ENCODE results near the gene BIRC6. TPM values are rescaled to one million over a fixed set of nuclear protein-coding genes. Genes with fewer than 3 reads are reported as not detected.

The BIRC6 gene
- total RNA-seq, 2 experiments from 2014 or later, result 81.2 to 125 TPM

GRCh38 chr2:32478889-32479620 lies 122.2 kb downstream of the BIRC6 start:
- Histone ChIP-seq H3K4me3 (ENCODE audit: low read depth, low read length, poor library complexity, severe bottlenecking) (no peak overlapping the region), H3K4me2 (ENCODE audit: low read length) (no peak overlapping the region), H2AFZ (ENCODE audit: low read length) (no peak overlapping the region), H3K9me3 (ENCODE audit: low read length) (no peaks in the 10 kb centered on the region), H3K36me3 (ENCODE audit: insufficient read depth, low read length) (peaks cover 96% of the 10 kb centered on the region), H3K27ac (ENCODE audit: low read depth, low read length, poor library complexity, severe bottlenecking) (no peak overlapping the region), H3K9me2 (ENCODE audit: insufficient read depth, low read length) (no peaks in the 10 kb centered on the region), H4K20me1 (ENCODE audit: insufficient read depth, low read length) (no peaks in the 10 kb centered on the region), H3K79me2 (ENCODE audit: insufficient read depth, low read depth, low read length) (no peaks in the 10 kb centered on the region), H3K4me1 (ENCODE audit: insufficient read depth, low read length, poor library complexity, severe bottlenecking) (no peaks in the 10 kb centered on the region)
- POLR2A ChIA-PET, result interaction anchor here (0.6 kb wide), 1 partner anchor 199 kb away, joined by 3 read pairs; no protein-coding TSS in a partner anchor
- DNase-seq (ENCODE audit: low spot score), result no peak
- no peak for TF ChIP-seq EZH2phosphoT487 (IDR thresholded peaks at IDR 0.05; ENCODE audit: borderline replicate concordance, low read depth, low read length)
- intact Hi-C loops (cut with micrococcal nuclease; ENCODE audit: unreplicated experiment), result no loop called here
- no TSS peak for BruUV-seq (replicated peaks)
- CTCF ChIA-PET (ENCODE audit: unreplicated experiment), result no interaction called here

- Histone ChIP-seq H3K27ac (ENCODE audit: low read depth, low read length, poor library complexity, severe bottlenecking) (no peak overlapping the region), H4K20me1 (ENCODE audit: insufficient read depth, low read length) (no peaks in the 10 kb centered on the region), H3K9me3 (ENCODE audit: low read length) (no peaks in the 10 kb centered on the region), H3K79me2 (ENCODE audit: insufficient read depth, low read depth, low read length) (no peaks in the 10 kb centered on the region), H3K4me1 (ENCODE audit: insufficient read depth, low read length, poor library complexity, severe bottlenecking) (no peaks in the 10 kb centered on the region), H3K36me3 (ENCODE audit: insufficient read depth, low read length) (peaks cover 96% of the 10 kb centered on the region), H3K9me2 (ENCODE audit: insufficient read depth, low read length) (no peaks in the 10 kb centered on the region), H3K4me2 (ENCODE audit: low read length) (no peak overlapping the region), H2AFZ (ENCODE audit: low read length) (no peak overlapping the region), H3K4me3 (ENCODE audit: low read depth, low read length, poor library complexity, severe bottlenecking) (no peak overlapping the region)
- BruUV-seq (replicated peaks), result no TSS peak
- ChIA-PET POLR2A (interaction anchor here (0.6 to 0.9 kb wide), 4 partner anchors 15 to 199 kb away, joined by 3 to 5 read pairs (median 3); no protein-coding TSS in a partner anchor), CTCF (ENCODE audit: unreplicated experiment) (no interaction called here)
- DNase-seq (ENCODE audit: low spot score), result no peak
- intact Hi-C loops (cut with micrococcal nuclease; ENCODE audit: unreplicated experiment), result no loop called here
- TF ChIP-seq, protein P1, sequence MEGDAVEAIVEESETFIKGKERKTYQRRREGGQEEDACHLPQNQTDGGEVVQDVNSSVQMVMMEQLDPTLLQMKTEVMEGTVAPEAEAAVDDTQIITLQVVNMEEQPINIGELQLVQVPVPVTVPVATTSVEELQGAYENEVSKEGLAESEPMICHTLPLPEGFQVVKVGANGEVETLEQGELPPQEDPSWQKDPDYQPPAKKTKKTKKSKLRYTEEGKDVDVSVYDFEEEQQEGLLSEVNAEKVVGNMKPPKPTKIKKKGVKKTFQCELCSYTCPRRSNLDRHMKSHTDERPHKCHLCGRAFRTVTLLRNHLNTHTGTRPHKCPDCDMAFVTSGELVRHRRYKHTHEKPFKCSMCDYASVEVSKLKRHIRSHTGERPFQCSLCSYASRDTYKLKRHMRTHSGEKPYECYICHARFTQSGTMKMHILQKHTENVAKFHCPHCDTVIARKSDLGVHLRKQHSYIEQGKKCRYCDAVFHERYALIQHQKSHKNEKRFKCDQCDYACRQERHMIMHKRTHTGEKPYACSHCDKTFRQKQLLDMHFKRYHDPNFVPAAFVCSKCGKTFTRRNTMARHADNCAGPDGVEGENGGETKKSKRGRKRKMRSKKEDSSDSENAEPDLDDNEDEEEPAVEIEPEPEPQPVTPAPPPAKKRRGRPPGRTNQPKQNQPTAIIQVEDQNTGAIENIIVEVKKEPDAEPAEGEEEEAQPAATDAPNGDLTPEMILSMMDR (conservative IDR thresholded peaks at IDR 0.05; ENCODE audit: low read length), result no peak
- TF ChIP-seq EZH2phosphoT487 (IDR thresholded peaks at IDR 0.05; ENCODE audit: borderline replicate concordance, low read depth, low read length), result no peak
Observed at GRCh38 chr2:32479993-32480392, 123.2 kb downstream of the BIRC6 start.

GRCh38 chr2:32482471-32482870 lies 125.6 kb downstream of the BIRC6 start:
- POLR2A ChIA-PET, result interaction anchor here (0.7 to 1.4 kb wide), 3 partner anchors 8 to 58 kb away, joined by 4 to 6 read pairs (median 6); no protein-coding TSS in a partner anchor
- Histone ChIP-seq H3K27ac (ENCODE audit: low read depth, low read length, poor library complexity, severe bottlenecking) (no peak overlapping the region), H3K36me3 (ENCODE audit: insufficient read depth, low read length) (peaks cover 99% of the 10 kb centered on the region), H3K4me1 (ENCODE audit: insufficient read depth, low read length, poor library complexity, severe bottlenecking) (no peaks in the 10 kb centered on the region), H3K4me3 (ENCODE audit: low read depth, low read length, poor library complexity, severe bottlenecking) (no peak overlapping the region), H4K20me1 (ENCODE audit: insufficient read depth, low read length) (no peaks in the 10 kb centered on the region), H3K79me2 (ENCODE audit: insufficient read depth, low read depth, low read length) (no peaks in the 10 kb centered on the region), H3K4me2 (ENCODE audit: low read length) (no peak overlapping the region), H3K9me3 (ENCODE audit: low read length) (no peaks in the 10 kb centered on the region), H3K9me2 (ENCODE audit: insufficient read depth, low read length) (no peaks in the 10 kb centered on the region), H2AFZ (ENCODE audit: low read length) (no peak overlapping the region)
- CTCF ChIA-PET (ENCODE audit: unreplicated experiment), result no interaction called here
- no TSS peak for BruUV-seq (replicated peaks)
- TF ChIP-seq, protein P1 (conservative IDR thresholded peaks at IDR 0.05; ENCODE audit: low read length), result no peak
- TF ChIP-seq EZH2phosphoT487 (IDR thresholded peaks at IDR 0.05; ENCODE audit: borderline replicate concordance, low read depth, low read length), result no peak
- intact Hi-C loops (cut with micrococcal nuclease; ENCODE audit: unreplicated experiment), result no loop called here
- no peak for DNase-seq (ENCODE audit: low spot score)
